CD4-positive, alpha-beta T cell treated with Interleukin-17A for 1 hour (primary cell): ENCODE results near the gene NPR1.
A peak's percentile ranks its signal among the peaks of the same experiment; 100 is the strongest.

ENCODE experiments used
- DNase-seq: peaks from one replicate; pipeline ENCODE4 v3.0.0-alpha.2; 2020

Gene NPR1

DNA sequence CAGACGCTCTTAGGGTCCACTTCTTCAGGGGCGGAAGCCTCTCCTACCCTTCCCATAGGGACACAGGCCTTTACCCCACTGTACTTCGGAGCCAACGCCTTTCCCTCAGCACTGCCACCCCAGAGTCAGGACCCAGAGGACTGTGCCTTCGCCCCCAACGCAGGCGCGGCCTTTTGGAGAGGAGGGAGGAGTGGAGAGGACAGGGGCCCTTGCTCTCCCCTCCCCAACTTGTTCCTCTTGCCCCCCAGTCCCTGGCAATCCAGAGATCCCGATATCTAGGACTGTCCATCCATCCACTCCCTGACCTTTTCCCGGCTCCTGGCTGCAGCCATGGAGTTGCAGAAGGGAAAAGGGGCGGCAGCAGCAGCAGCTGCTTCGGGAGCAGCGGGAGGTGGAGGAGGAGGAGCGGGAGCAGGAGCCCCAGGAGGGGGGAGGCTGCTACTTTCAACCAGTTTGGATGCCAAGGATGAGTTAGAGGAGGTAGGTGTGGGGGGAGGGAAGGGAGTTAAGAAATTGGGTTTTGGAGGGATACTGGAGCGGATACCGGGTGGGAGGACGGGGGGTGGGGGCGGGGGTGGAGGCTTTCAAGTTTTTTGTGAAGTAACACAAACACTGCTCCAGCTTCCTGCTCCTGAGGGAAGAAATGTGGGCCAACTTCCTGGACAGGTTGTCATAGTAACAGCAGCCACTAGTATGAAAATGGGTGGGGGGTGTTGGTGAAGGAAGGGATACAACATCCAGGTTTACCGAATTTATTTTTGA is 50.0 kb downstream of the NPR1 start:
- DNase-seq = peak; percentile 22

DNA sequence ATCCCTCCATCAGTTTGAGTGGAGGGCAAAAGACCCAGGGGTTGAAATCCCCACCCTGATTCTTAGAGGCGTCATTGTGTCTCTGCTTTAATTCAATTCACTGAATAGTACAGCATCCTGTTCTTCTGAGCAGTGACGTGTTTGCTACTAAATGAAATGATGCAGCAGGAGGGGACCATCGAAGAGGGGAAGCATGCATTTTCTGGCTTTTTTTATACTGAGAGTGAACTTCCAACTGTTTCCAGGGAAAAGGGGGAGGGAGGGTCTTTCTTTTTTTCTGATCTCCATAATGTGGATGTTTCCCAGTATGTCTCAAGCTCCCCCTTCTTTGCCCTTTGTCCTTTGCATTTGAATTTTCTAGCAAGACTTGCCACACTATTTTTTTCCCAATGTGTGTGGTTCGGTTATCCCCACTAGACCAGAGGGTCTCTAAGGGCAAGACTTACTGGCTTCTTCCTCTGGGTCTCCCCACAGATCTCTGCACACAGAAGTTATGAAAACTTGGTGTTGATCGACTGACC is 52.0 kb downstream of the NPR1 start:
- no peak for DNase-seq

DNA sequence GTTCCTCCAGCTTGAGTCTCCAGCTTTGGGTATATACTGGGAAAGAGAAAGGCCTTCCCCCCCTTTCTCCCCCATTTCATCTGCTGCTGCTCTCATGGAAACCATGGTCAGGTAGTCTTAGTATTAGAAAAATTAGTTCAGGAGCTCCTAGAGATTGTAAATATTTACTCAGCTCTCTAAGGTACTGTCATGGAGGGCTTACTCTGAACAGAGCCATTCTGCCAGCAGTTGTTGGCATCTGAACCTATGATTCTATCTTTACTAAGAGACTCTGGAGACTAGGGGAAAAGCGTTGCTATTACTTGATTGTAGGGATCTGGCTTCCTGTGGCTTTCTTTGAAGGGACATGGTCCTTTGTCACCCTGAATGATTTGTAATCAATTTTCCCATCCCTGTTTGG is 55.5 kb downstream of the NPR1 start:
- DNase-seq = no peak

DNA sequence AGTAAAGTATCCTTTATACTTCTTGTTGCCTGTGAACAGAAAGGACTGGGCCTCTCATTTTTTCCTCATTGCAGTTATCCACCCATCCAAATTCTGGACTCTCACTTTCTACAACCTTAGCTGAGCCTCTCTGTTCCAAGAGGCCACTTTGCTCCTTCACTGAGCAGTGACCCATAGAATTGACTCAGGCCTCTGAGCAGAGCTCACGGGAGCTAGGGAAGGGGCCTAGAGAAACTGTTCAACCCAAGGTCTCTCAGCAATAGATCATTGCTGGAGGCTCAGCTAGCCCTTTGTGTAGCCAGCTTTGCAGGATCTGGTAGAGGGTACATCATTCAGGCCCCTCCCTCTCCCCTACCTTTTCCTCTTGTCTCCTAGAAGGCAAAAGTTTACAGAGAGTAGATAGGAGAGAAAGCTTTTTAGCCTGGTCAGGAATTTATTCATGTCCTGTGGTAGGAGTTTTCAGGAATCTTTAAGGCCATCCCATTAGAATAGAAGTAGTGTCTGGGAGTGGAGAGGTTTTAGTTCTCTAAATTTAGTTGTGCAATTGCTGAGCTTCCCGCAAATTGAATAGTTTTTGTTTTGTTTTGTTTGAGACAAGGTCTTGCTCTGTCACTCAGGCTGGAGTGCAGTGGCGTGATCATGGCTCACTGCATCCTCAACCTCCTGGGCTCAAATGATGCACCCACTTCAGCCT is 56.1 kb downstream of the NPR1 start:
- no peak for DNase-seq

DNA sequence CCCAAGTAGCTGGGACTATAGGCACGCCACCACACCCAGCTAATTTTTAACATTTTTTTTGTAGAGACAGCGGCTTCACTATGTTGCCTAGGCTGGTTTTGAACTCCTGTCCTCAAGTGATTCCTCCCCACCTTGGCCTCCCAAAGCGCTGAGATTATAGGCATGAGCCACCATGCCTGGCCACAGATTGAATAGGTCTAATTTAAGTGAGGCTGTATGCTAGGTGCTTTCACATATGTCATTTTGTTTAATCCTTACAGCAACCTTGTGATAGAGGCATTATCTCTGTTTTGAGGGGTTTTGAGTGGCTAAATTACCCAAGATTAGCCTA is 56.6 kb downstream of the NPR1 start:
- no peak for DNase-seq

DNA sequence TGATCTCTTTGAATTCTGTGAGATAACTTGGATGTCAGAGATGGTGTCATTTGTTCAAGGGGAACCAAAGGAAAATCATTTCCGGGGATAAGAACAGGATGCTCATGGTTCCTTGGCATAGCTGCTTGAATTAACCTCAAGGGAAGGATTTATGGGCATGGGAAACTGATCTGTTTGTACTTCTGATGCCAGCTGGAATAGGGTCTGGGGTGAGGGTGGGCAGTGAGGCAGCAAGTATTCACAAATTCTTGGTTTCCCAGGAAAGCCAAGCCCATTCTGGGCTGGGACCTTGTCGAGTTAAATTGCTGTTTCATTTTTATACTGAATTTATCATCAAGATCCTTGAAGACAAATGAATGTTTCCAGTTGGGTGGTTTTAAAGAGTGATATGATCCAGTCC is 63.5 kb downstream of the NPR1 start:
- DNase-seq = no peak

DNA sequence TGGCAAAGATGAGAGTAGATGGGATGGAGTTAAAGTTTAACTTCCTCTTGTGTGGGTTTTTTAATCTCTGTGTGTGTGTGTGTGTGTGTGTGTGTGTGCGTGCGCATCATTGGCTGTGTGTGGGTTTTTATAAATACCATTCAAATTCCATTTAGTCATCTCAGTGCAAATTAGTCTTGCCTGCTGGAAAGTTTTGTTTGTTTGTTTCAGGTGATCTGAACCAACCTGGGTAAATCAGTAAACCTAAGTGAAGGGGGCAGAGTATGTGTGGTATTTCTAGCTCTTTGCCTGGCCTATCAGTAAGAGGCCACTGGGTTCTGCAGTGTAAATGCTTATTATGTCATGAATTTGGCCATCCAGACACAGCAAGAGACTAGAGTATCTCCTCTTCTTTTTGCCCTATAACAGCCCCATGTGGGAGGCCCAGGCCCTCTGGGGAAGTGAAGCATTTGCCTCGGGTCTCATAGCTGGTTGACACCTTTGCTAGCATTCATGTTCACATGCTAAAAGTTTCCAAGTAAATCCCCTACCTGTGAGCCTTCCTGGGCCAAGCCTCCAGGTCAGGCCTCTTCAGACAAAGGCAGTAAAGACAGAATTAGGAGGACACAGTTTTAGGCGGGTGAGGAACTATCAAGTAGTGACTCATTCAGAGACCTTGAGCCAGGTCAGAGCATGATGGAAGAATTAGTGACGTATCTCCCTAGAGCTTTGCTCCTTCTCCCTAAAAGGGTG is 64.1 kb downstream of the NPR1 start:
- peak; percentile 10 for DNase-seq
